NT2/D1 (cell line): Measurements from ENCODE around the gene CCDC92.

Experiments
- DNase-seq: peaks from one replicate; pipeline ENCODE4 v3.0.0-alpha.2; 2011; ENCODE audit warnings: low read depth, low spot score
- H3K27me3 ChIP-seq: 2 replicates; pipeline ENCODE4 v1.6.0; 2011; ENCODE audit warnings: mild to moderate bottlenecking; ENCODE audit not compliant: insufficient read length, insufficient read depth
- H3K36me3 ChIP-seq: 2 replicates; pipeline ENCODE4 v1.6.1; 2011; ENCODE audit warnings: mild to moderate bottlenecking, low read length, mixed read lengths; ENCODE audit not compliant: insufficient read depth, insufficient read length
- H3K4me1 ChIP-seq: 2 replicates; pipeline ENCODE4 v1.5.1; 2011; ENCODE audit not compliant: insufficient read depth, insufficient read length
- H3K4me3 ChIP-seq: 2 replicates; pipeline ENCODE4 v1.5.1; 2011; ENCODE audit warnings: low read depth; ENCODE audit not compliant: insufficient read length
- H3K9ac ChIP-seq: 2 replicates; pipeline ENCODE4 v1.6.0; 2011; ENCODE audit warnings: low read depth; ENCODE audit not compliant: insufficient read length
- H3K9me3 ChIP-seq: 2 replicates; pipeline ENCODE4 v1.5.1; 2011; ENCODE audit warnings: mild to moderate bottlenecking, low read length; ENCODE audit not compliant: insufficient read depth
- SUZ12 ChIP-seq: IDR thresholded peaks from 2 replicates; pipeline ENCODE4 v1.6.1; 2011; ENCODE audit not compliant: insufficient read length, insufficient read depth; ENCODE audit errors: extremely low read depth
- YY1 ChIP-seq: IDR thresholded peaks from 2 replicates; pipeline ENCODE4 v1.6.1; 2011; ENCODE audit not compliant: insufficient read length, insufficient read depth
- ZNF274 ChIP-seq: IDR thresholded peaks from 2 replicates; pipeline ENCODE4 v1.6.1; 2011; ENCODE audit warnings: mild to moderate bottlenecking, low read depth, low read length

Gene CCDC92

GRCh38 chr12:123929946-123930583 lies 42.6 kb downstream of the CCDC92 start:
- Histone ChIP-seq H3K4me1 (no peaks in the 10 kb centered on the region), H3K9ac (no peak overlapping the region), H3K36me3 (no peaks in the 10 kb centered on the region), H3K27me3 (no peaks in the 10 kb centered on the region), H3K4me3 (no peak overlapping the region), H3K9me3 (no peaks in the 10 kb centered on the region)
- no peak for DNase-seq
- TF ChIP-seq SUZ12 (no peak), ZNF274 (no peak), YY1 (no peak)

GRCh38 chr12:123928897-123929296 lies 43.7 kb downstream of the CCDC92 start:
- Histone ChIP-seq H3K9me3 (no peaks in the 10 kb centered on the region), H3K36me3 (no peaks in the 10 kb centered on the region), H3K27me3 (peaks cover 3% of the 10 kb centered on the region), H3K4me1 (no peaks in the 10 kb centered on the region), H3K9ac (no peak overlapping the region), H3K4me3 (no peak overlapping the region)
- TF ChIP-seq ZNF274 (no peak), YY1 (no peak), SUZ12 (no peak)
- no peak for DNase-seq

GRCh38 chr12:123928274-123928865 lies 44.3 kb downstream of the CCDC92 start:
- no peak overlapping the region for H3K4me3 ChIP-seq
- no peaks in the 10 kb centered on the region for H3K36me3 ChIP-seq
- H3K9ac ChIP-seq = no peak overlapping the region
- no peak for DNase-seq
- H3K9me3 ChIP-seq = no peaks in the 10 kb centered on the region
- no peaks in the 10 kb centered on the region for H3K4me1 ChIP-seq
- peaks cover 3% of the 10 kb centered on the region for H3K27me3 ChIP-seq
- TF ChIP-seq YY1 (no peak), SUZ12 (no peak), ZNF274 (no peak)

- no peaks in the 10 kb centered on the region for H3K4me1 ChIP-seq
- no peaks in the 10 kb centered on the region for H3K36me3 ChIP-seq
- H3K4me3 ChIP-seq = no peak overlapping the region
- DNase-seq = no peak
- no peak for TF ChIP-seq YY1
- no peak for TF ChIP-seq SUZ12
- TF ChIP-seq ZNF274 = no peak
- H3K9ac ChIP-seq = no peak overlapping the region
- peaks cover 3% of the 10 kb centered on the region for H3K27me3 ChIP-seq
- no peaks in the 10 kb centered on the region for H3K9me3 ChIP-seq
These were observed 48.1 kb downstream of the CCDC92 start for GRCh38 chr12:123924539-123924938.

- no peak overlapping the region for H3K9ac ChIP-seq
- TF ChIP-seq YY1 = no peak
- TF ChIP-seq SUZ12 = no peak
- TF ChIP-seq ZNF274 = no peak
- H3K4me1 ChIP-seq = no peaks in the 10 kb centered on the region
- H3K9me3 ChIP-seq = no peaks in the 10 kb centered on the region
- H3K4me3 ChIP-seq = no peak overlapping the region
- DNase-seq = no peak
- H3K27me3 ChIP-seq = peaks cover 3% of the 10 kb centered on the region
- no peaks in the 10 kb centered on the region for H3K36me3 ChIP-seq
These were observed 48.7 kb downstream of the CCDC92 start for GRCh38 chr12:123923927-123924326.

- Histone ChIP-seq H3K36me3 (no peaks in the 10 kb centered on the region), H3K9ac (no peak overlapping the region), H3K4me3 (no peak overlapping the region), H3K9me3 (no peaks in the 10 kb centered on the region), H3K4me1 (no peaks in the 10 kb centered on the region), H3K27me3 (peaks cover 3% of the 10 kb centered on the region)
- TF ChIP-seq YY1 (no peak), ZNF274 (no peak), SUZ12 (no peak)
- DNase-seq = no peak
These were observed 49.6 kb downstream of the CCDC92 start for GRCh38 chr12:123923038-123923437.

- Histone ChIP-seq H3K4me1 (no peaks in the 10 kb centered on the region), H3K9me3 (no peaks in the 10 kb centered on the region), H3K27me3 (peaks cover 9% of the 10 kb centered on the region), H3K4me3 (no peak overlapping the region), H3K9ac (no peak overlapping the region), H3K36me3 (no peaks in the 10 kb centered on the region)
- TF ChIP-seq ZNF274 (no peak), YY1 (no peak), SUZ12 (no peak)
- no peak for DNase-seq
These were observed 52.7 kb downstream of the CCDC92 start for GRCh38 chr12:123919980-123920360.
